Glutamatergic neuron (in vitro differentiated cells): ENCODE data around the gene OR6S1. TPM values are rescaled to one million over a fixed set of nuclear protein-coding genes. Genes with fewer than 3 reads are reported as not detected.
"Not testable (repeated sequence)": the region's sequence is repeated elsewhere in the genome, so short reads cannot be mapped to it uniquely, and the experiment has no call there.

Experiments
- DNase-seq: peaks from one replicate; pipeline ENCODE4 v3.0.0; 2022
- H3K27ac Mint-ChIP-seq: one replicate; pipeline ENCODE4 v1.8.0; 2020; ENCODE audit warnings: mild to moderate bottlenecking, mixed read lengths, inconsistent platforms; ENCODE audit not compliant: unreplicated experiment
- H3K27me3 Mint-ChIP-seq: one replicate; pipeline ENCODE4 v1.8.0; 2020; ENCODE audit warnings: mild to moderate bottlenecking, moderate library complexity, mixed read lengths, inconsistent platforms; ENCODE audit not compliant: unreplicated experiment
- H3K36me3 Mint-ChIP-seq: one replicate; pipeline ENCODE4 v1.8.0; 2020; ENCODE audit warnings: mild to moderate bottlenecking, mixed read lengths, inconsistent platforms; ENCODE audit not compliant: unreplicated experiment
- H3K4me1 Mint-ChIP-seq: one replicate; pipeline ENCODE4 v1.8.0; 2020; ENCODE audit warnings: mild to moderate bottlenecking, low read depth, mixed read lengths, inconsistent platforms; ENCODE audit not compliant: unreplicated experiment
- H3K4me3 Mint-ChIP-seq: one replicate; pipeline ENCODE4 v1.8.0; 2020; ENCODE audit warnings: mild to moderate bottlenecking, mixed read lengths, inconsistent platforms; ENCODE audit not compliant: unreplicated experiment
- H3K9me3 Mint-ChIP-seq: one replicate; pipeline ENCODE4 v1.8.0; 2020; ENCODE audit warnings: mild to moderate bottlenecking, moderate library complexity, mixed read lengths, inconsistent platforms; ENCODE audit not compliant: unreplicated experiment
- total RNA-seq: library from RNA; stranded (reverse); fragmentation: NEBNext Ultra II Directional; extraction: Animal tissue kit (Norgen Biotek cat#: 25700); gene quantifications from one replicate; pipeline ENCODE4 v1.2.1, GENCODE V29; 2021; ENCODE audit not compliant: unreplicated experiment
- TF ChIP-seq, protein P1 (sequence below): fragments of 200-600 bp; sonication (generic); IDR thresholded peaks from one replicate; pipeline ENCODE4 v1.5.0; 2021; ENCODE audit not compliant: partially characterized antibody, unreplicated experiment

OR6S1 gene
- total RNA-seq, 1 donor from 2014 or later = not detected

DNA sequence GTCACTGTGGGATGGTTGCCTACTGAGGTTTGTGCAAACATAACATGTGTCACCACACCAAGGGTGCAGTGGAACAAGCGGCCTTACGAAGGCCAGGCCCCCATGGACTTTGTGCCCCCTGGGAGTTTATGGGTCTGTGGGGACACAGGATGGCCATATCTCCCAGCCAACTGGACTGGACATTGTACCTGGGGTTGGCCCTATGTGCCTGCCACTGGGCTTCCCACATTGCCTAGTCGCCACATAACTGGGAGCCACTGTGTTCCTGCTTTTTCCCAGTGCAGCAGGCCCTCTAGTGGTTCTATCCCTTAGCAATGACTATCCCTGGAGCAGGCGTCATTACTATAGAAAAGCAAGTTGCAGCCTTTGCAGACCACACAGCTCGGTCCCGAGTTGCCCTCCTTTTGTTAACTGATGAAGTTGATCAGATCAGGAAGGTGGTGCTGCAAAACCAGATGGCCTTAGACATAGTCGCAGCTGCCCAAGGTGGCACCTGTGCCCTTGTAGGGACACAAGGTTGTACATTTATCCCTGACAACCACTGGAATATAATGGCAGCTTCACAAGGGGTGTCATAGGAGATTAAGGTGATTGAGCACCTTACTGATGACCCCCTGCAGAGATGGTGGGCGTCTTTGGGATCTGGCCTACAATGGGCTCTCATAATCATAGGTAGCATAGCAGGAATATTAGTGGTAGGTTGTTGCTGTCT lies 35.1 kb downstream of the OR6S1 start:
- TF ChIP-seq, protein P1, sequence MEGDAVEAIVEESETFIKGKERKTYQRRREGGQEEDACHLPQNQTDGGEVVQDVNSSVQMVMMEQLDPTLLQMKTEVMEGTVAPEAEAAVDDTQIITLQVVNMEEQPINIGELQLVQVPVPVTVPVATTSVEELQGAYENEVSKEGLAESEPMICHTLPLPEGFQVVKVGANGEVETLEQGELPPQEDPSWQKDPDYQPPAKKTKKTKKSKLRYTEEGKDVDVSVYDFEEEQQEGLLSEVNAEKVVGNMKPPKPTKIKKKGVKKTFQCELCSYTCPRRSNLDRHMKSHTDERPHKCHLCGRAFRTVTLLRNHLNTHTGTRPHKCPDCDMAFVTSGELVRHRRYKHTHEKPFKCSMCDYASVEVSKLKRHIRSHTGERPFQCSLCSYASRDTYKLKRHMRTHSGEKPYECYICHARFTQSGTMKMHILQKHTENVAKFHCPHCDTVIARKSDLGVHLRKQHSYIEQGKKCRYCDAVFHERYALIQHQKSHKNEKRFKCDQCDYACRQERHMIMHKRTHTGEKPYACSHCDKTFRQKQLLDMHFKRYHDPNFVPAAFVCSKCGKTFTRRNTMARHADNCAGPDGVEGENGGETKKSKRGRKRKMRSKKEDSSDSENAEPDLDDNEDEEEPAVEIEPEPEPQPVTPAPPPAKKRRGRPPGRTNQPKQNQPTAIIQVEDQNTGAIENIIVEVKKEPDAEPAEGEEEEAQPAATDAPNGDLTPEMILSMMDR = peak; percentile 26
- Mint-ChIP-seq H3K4me3 (no peak overlapping the region), H3K27me3 (peaks cover 2% of the 10 kb centered on the region), H3K36me3 (no peaks in the 10 kb centered on the region), H3K27ac (no peak overlapping the region), H3K4me1 (no peaks in the 10 kb centered on the region), H3K9me3 (peaks cover 2% of the 10 kb centered on the region)
- DNase-seq = no peak

DNA sequence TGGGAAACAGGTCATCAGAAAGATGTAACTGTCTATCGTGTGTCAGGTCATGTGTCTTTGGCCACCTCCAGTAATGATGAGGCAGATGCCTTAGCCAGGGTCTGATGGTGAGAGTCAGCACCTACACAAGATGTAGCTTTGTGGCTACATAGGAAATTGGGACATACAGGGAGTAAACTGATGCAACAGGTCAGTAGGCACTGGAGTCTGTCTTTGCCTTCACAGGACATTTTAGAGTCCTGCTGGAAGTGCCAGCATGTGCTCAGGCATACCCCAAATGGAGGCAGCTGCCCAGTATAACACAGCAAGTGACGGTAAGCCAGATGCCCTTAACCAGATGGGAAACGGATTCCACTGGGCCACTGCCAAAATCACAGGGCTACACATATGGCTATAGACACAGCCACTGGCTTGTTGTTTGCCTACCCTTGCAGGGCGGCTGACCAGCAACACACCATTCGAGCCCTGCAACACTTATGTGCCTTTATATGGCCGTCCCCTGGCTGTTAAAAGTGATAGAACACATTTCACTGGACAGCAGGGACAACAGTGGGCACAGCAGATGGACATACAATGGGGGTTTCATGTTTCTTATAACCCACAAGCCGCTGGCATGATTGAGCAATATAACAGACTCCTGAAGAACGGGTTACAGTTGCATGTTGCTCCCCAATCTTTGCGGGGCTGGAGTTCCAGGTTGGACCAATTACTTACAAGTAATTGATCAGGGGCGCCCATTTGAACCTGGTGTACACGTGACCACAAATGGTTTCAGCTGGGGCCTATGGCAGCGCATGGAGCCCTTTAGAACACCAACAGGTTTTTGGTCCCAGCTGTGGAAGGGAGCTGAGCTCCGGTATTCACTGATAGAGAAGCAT lies 37.4 kb downstream of the OR6S1 start:
- Mint-ChIP-seq H3K4me1 (no peaks in the 10 kb centered on the region), H3K27me3 (peaks cover 3% of the 10 kb centered on the region), H3K36me3 (no peaks in the 10 kb centered on the region), H3K9me3 (peaks cover 2% of the 10 kb centered on the region), H3K27ac (no peak overlapping the region), H3K4me3 (no peak overlapping the region)
- no peak for DNase-seq
- TF ChIP-seq, protein P1 = no peak

DNA sequence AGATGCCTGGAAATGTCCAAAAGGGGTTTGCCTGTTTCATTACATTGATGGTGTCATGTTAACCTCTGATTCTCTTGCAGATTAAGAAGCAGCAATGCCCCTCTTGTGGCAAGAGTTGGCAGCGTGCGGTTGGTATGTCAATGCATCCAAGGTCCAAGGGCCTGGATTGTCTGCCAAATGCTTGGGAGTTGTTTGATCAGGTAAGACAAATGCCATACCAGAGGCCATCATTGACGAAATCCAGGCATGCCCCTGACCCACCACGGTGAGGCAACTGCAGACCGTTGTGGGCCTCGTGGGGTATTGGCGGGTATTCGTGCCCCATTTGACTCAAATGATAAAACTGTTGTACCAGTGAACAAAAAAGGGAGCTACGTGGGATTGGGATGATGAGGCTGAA lies 38.9 kb downstream of the OR6S1 start:
- no peak for DNase-seq
- H3K36me3 Mint-ChIP-seq = no peaks in the 10 kb centered on the region
- no peak overlapping the region for H3K4me3 Mint-ChIP-seq
- peaks cover 2% of the 10 kb centered on the region for H3K27me3 Mint-ChIP-seq
- peaks cover 2% of the 10 kb centered on the region for H3K9me3 Mint-ChIP-seq
- H3K4me1 Mint-ChIP-seq = no peaks in the 10 kb centered on the region
- TF ChIP-seq, protein P1 = no peak
- no peak overlapping the region for H3K27ac Mint-ChIP-seq

DNA sequence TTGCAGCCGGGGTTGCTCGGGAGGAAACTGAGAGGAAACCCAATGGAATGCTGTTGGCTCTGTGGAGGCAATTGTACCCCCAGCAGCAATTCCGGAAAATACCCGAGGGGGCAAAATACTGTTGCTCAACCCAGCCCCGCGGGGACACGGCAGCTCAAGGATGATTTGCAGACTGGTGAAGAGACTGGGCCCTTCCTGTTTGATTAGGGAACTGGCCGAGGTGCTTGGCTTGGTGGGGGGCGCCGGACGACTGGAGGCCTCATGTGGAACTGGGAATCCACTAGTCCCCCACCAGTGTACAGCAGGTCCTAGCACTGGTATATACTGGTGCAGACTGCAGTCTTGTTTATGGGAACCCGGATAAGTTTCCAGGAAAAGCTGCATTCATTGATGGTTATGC lies 40.0 kb downstream of the OR6S1 start:
- TF ChIP-seq, protein P1 = no peak
- Mint-ChIP-seq H3K27ac (no peak overlapping the region), H3K4me1 (no peaks in the 10 kb centered on the region), H3K27me3 (peaks cover 2% of the 10 kb centered on the region), H3K9me3 (peaks cover 2% of the 10 kb centered on the region), H3K36me3 (no peaks in the 10 kb centered on the region), H3K4me3 (no peak overlapping the region)
- no peak for DNase-seq

DNA sequence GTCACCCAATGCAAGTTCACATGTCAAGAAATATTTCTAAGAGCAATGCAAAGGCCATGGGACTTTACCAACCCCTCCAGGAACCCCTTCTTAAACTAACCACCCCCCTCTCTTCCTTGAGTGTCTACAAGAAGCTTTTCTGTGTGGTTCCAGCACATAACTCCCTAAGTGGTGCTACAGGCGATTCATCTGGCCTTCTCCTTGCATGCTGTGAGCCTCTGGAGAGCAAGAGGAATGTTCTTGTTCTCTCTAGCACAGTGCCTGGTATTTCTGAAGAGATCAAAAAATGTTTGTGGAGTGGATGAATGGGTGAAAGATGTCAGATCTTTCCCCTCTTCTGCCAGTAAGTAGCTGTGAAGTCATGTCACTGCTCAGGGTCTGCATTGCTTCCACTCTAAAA lies 44.4 kb downstream of the OR6S1 start:
- no peak overlapping the region for H3K27ac Mint-ChIP-seq
- H3K4me3 Mint-ChIP-seq = no peak overlapping the region
- no peaks in the 10 kb centered on the region for H3K4me1 Mint-ChIP-seq
- no peaks in the 10 kb centered on the region for H3K36me3 Mint-ChIP-seq
- H3K27me3 Mint-ChIP-seq = peaks cover 4% of the 10 kb centered on the region
- no peak for DNase-seq
- TF ChIP-seq, protein P1 = no peak
- peaks cover 1% of the 10 kb centered on the region for H3K9me3 Mint-ChIP-seq

DNA sequence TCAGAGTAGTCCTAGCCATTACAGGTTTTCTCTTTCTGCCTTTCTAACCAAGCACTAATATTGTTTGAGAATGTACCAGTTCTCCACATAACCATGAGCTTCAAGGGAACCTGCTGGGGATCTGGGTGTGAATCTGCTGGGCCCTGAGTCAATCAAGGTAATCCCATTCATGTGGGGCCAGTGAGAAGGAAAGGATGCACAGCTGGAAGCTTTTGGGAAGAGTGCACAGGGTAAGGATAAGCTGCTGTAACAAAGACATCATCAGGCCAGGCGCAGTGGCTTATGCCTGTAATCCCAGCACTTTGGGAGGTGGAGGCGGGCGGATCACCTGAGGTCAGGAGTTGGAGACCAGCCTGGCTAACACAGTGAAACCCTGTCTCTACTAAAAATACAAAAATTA lies 45.8 kb downstream of the OR6S1 start:
- H3K36me3 Mint-ChIP-seq, H3K4me1 Mint-ChIP-seq, DNase-seq, H3K9me3 Mint-ChIP-seq, H3K27ac Mint-ChIP-seq, H3K4me3 Mint-ChIP-seq, H3K27me3 Mint-ChIP-seq: not testable (repeated sequence)
